HAP-1 (cell line): Measurements from ENCODE around the gene RAB13.
"Not testable (repeated sequence)": the region's sequence is repeated elsewhere in the genome, so short reads cannot be mapped to it uniquely, and the experiment has no call there.

Experiments
- DNase-seq, 2 experiments: peaks; one replicate each; pipeline ENCODE4 v3.0.0-alpha.2; 2016 to 2020; ENCODE audit warnings: low spot score in 2 of 2
- H3K27me3 ChIP-seq: fragments of 250-450 bp; sonication (Bioruptor Pico); 2 replicates; pipeline ENCODE4 v1.5.1; 2020; ENCODE audit warnings: low read depth, mild to moderate bottlenecking, moderate library complexity
- H3K36me3 ChIP-seq: fragments of 250-450 bp; sonication (Bioruptor Pico); replicated peaks from 2 replicates; pipeline ENCODE4 v1.5.1; 2020; ENCODE audit warnings: mild to moderate bottlenecking
- H3K4me1 ChIP-seq: fragments of 250-450 bp; sonication (Bioruptor Pico); 2 replicates; pipeline ENCODE4 v1.5.1; 2020; ENCODE audit warnings: mild to moderate bottlenecking
- H3K4me3 ChIP-seq: fragments of 250-450 bp; sonication (Bioruptor Pico); 2 replicates; pipeline ENCODE4 v1.5.1; 2020; ENCODE audit warnings: mild to moderate bottlenecking, moderate library complexity
- H3K9me3 ChIP-seq: fragments of 250-450 bp; sonication (Bioruptor Pico); 2 replicates; pipeline ENCODE4 v1.5.1; 2020; ENCODE audit warnings: mild to moderate bottlenecking, moderate library complexity
- in situ Hi-C: fragments of 300-500 bp; cut with MboI; formaldehyde crosslinking; loops from 3 replicates; pipeline ENCODE4 v1.14.3; 2020; ENCODE audit warnings: low sequenced_read_pairs, inconsistent platforms, mixed read lengths

The RAB13 gene

GRCh38 chr1:153985941-153986761 lies at the start of gene RAB13:
RAB13 (minus strand) TSS chr1:153986339; CDS start chr1:153986236, 103 bp downstream.
- Histone ChIP-seq H3K4me1 (peaks cover 20% of the 10 kb centered on the region), H3K9me3 (no peaks in the 10 kb centered on the region), H3K4me3 (peak within 1 kb of the TSS; percentile 64), H3K27me3 (no peaks in the 10 kb centered on the region), H3K36me3 (peaks cover 11% of the 10 kb centered on the region)
- in situ Hi-C loops: loop anchor here (5.0 to 25.0 kb wide), 3 partner anchors 199 to 481 kb away; partner anchors contain the start of genes NPR1 and SLC27A3
- DNase-seq: peak; percentile 89 to 90

GRCh38 chr1:154033697-154034096 lies 47.6 kb upstream of the RAB13 start:
- DNase-seq, in situ Hi-C loops, H3K36me3 ChIP-seq, H3K4me3 ChIP-seq, H3K4me1 ChIP-seq, H3K27me3 ChIP-seq, H3K9me3 ChIP-seq: not testable (repeated sequence)

- Histone ChIP-seq H3K4me3 (no peak overlapping the region), H3K4me1 (no peaks in the 10 kb centered on the region), H3K27me3 (no peaks in the 10 kb centered on the region), H3K36me3 (no peaks in the 10 kb centered on the region), H3K9me3 (no peaks in the 10 kb centered on the region)
- no peak for DNase-seq
- in situ Hi-C loops: no loop called here
Observed at GRCh38 chr1:154019940-154020339, 33.8 kb upstream of the RAB13 start.

- DNase-seq: no peak
- in situ Hi-C loops: no loop called here
- no peaks in the 10 kb centered on the region for H3K27me3 ChIP-seq
- no peaks in the 10 kb centered on the region for H3K36me3 ChIP-seq
- H3K4me3 ChIP-seq: no peak overlapping the region
- no peaks in the 10 kb centered on the region for H3K9me3 ChIP-seq
- H3K4me1 ChIP-seq: no peaks in the 10 kb centered on the region
Observed at GRCh38 chr1:154019269-154019668, 33.1 kb upstream of the RAB13 start.

GRCh38 chr1:154014154-154014907 lies 28.2 kb upstream of the RAB13 start:
- Histone ChIP-seq H3K36me3 (no peaks in the 10 kb centered on the region), H3K27me3 (no peaks in the 10 kb centered on the region), H3K4me3 (no peak overlapping the region), H3K4me1 (no peaks in the 10 kb centered on the region), H3K9me3 (no peaks in the 10 kb centered on the region)
- in situ Hi-C loops: no loop called here
- no peak for DNase-seq

- H3K9me3 ChIP-seq, H3K27me3 ChIP-seq, H3K36me3 ChIP-seq, DNase-seq, in situ Hi-C loops, H3K4me3 ChIP-seq, H3K4me1 ChIP-seq: not testable (repeated sequence)
Observed at GRCh38 chr1:154012543-154012942, 26.4 kb upstream of the RAB13 start.

GRCh38 chr1:154012129-154012528 lies 26.0 kb upstream of the RAB13 start:
- H3K9me3 ChIP-seq: no peaks in the 10 kb centered on the region
- no peaks in the 10 kb centered on the region for H3K4me1 ChIP-seq
- no peak overlapping the region for H3K4me3 ChIP-seq
- in situ Hi-C loops: no loop called here
- H3K27me3 ChIP-seq: no peaks in the 10 kb centered on the region
- H3K36me3 ChIP-seq: no peaks in the 10 kb centered on the region
- no peak for DNase-seq

- no peaks in the 10 kb centered on the region for H3K27me3 ChIP-seq
- H3K4me1 ChIP-seq: no peaks in the 10 kb centered on the region
- H3K9me3 ChIP-seq: no peaks in the 10 kb centered on the region
- in situ Hi-C loops: no loop called here
- H3K4me3 ChIP-seq: no peak overlapping the region
- no peak for DNase-seq
- H3K36me3 ChIP-seq: no peaks in the 10 kb centered on the region
Observed at GRCh38 chr1:154006136-154006535, 20.0 kb upstream of the RAB13 start.

- no peak for DNase-seq
- no peaks in the 10 kb centered on the region for H3K4me1 ChIP-seq
- H3K9me3 ChIP-seq: no peaks in the 10 kb centered on the region
- H3K27me3 ChIP-seq: no peaks in the 10 kb centered on the region
- H3K4me3 ChIP-seq: no peak overlapping the region
- peaks cover 1% of the 10 kb centered on the region for H3K36me3 ChIP-seq
- in situ Hi-C loops: no loop called here
Observed at GRCh38 chr1:154000420-154000819, 14.3 kb upstream of the RAB13 start.

GRCh38 chr1:153996882-153997281 lies 10.7 kb upstream of the RAB13 start:
- not testable (repeated sequence) for H3K27me3 ChIP-seq, H3K4me3 ChIP-seq, H3K4me1 ChIP-seq, H3K9me3 ChIP-seq, DNase-seq
- peaks cover 37% of the 10 kb centered on the region for H3K36me3 ChIP-seq
- in situ Hi-C loops: loop anchor here (25.0 kb wide), 1 partner anchor 210 kb away; the partner anchor contains the start of gene SLC27A3

- DNase-seq: no peak
- Histone ChIP-seq H3K4me1 (peaks cover 11% of the 10 kb centered on the region), H3K27me3 (no peaks in the 10 kb centered on the region), H3K4me3 (no peak overlapping the region), H3K36me3 (peaks cover 49% of the 10 kb centered on the region), H3K9me3 (no peaks in the 10 kb centered on the region)
- in situ Hi-C loops: loop anchor here (25.0 kb wide), 1 partner anchor 208 kb away; the partner anchor contains the start of gene SLC27A3
Observed at GRCh38 chr1:153995640-153996039, 9.5 kb upstream of the RAB13 start.

- H3K9me3 ChIP-seq: no peaks in the 10 kb centered on the region
- in situ Hi-C loops: loop anchor here (25.0 kb wide), 1 partner anchor 208 kb away; the partner anchor contains the start of gene SLC27A3
- no peak for DNase-seq
- no peak overlapping the region for H3K4me3 ChIP-seq
- H3K4me1 ChIP-seq: peaks cover 13% of the 10 kb centered on the region
- H3K36me3 ChIP-seq: peaks cover 49% of the 10 kb centered on the region
- H3K27me3 ChIP-seq: no peaks in the 10 kb centered on the region
Observed at GRCh38 chr1:153995202-153995601, 9.1 kb upstream of the RAB13 start.

GRCh38 chr1:153991806-153992205 lies 5.7 kb upstream of the RAB13 start:
- in situ Hi-C loops: loop anchor here (25.0 kb wide), 1 partner anchor 205 kb away; the partner anchor contains the start of gene SLC27A3
- no peak for DNase-seq

GRCh38 chr1:153991151-153991630 lies 5.1 kb upstream of the RAB13 start:
- Histone ChIP-seq H3K4me3 (peak overlapping the region; percentile 95), H3K27me3 (no peaks in the 10 kb centered on the region), H3K9me3 (no peaks in the 10 kb centered on the region), H3K4me1 (peaks cover 23% of the 10 kb centered on the region), H3K36me3 (peaks cover 49% of the 10 kb centered on the region)
- DNase-seq: no peak
- in situ Hi-C loops: loop anchor here (25.0 kb wide), 1 partner anchor 204 kb away; the partner anchor contains the start of gene SLC27A3

More at GRCh38 chr1:153991806-153992205, 5.7 kb upstream of the RAB13 start:
- Histone ChIP-seq H3K36me3 (peaks cover 49% of the 10 kb centered on the region), H3K27me3 (no peaks in the 10 kb centered on the region), H3K9me3 (no peaks in the 10 kb centered on the region), H3K4me1 (peaks cover 19% of the 10 kb centered on the region), H3K4me3 (peak overlapping the region; percentile 95)
